PC-3 (cell line): ENCODE measurements around the gene TTC33.

Experiments
- CTCF ChIP-seq: fragments of 300-600 bp; sonication (generic); conservative IDR thresholded peaks from 2 replicates; pipeline ENCODE4 v1.5.1; 2017; ENCODE audit warnings: antibody characterized with exemption, low read depth, mild to moderate bottlenecking, low read length
- EZH2phosphoT487 ChIP-seq: fragments of 300-600 bp; sonication (generic); IDR thresholded peaks from 2 replicates; pipeline ENCODE4 v1.6.1; 2018; ENCODE audit warnings: mild to moderate bottlenecking, antibody characterized with exemption, low read length, borderline replicate concordance

GRCh38 chr5:40667161-40667663 is 88.5 kb downstream of the TTC33 start:
- no peak for TF ChIP-seq EZH2phosphoT487
- TF ChIP-seq CTCF, result no peak
